Duodenal mucosa (tissue), 2 donors: ENCODE measurements around the gene ST8SIA1.

Experiments used
- H3K27ac ChIP-seq: one replicate; pipeline ENCODE4 v1.7.0; 2013; ENCODE audit warnings: low read depth, low read length
- H3K27me3 ChIP-seq, 2 donors: one replicate each; pipeline ENCODE4 v1.7.0; 2013; ENCODE audit warnings: low read length in 2 of 2, control low read depth in 1 of 2; ENCODE audit not compliant: insufficient read depth in 2 of 2, control insufficient read depth in 1 of 2
- H3K36me3 ChIP-seq, 2 donors: one replicate each; pipeline ENCODE4 v1.7.0; 2013; ENCODE audit warnings: low read length in 2 of 2, control low read depth in 1 of 2; ENCODE audit not compliant: insufficient read depth in 2 of 2, control insufficient read depth in 1 of 2
- H3K4me1 ChIP-seq, 2 donors: one replicate each; pipeline ENCODE4 v1.7.0; 2013; ENCODE audit warnings: low read length in 2 of 2, control low read depth in 1 of 2; ENCODE audit not compliant: insufficient read depth in 2 of 2, control insufficient read depth in 1 of 2
- H3K4me3 ChIP-seq, 2 donors: one replicate each; pipeline ENCODE4 v1.7.0; 2013; ENCODE audit warnings: low read length in 2 of 2, low read depth in 1 of 2
- H3K9ac ChIP-seq, 2 donors: one replicate each; pipeline ENCODE4 v1.7.0; 2013; ENCODE audit warnings: low read length in 2 of 2, low read depth in 1 of 2
- H3K9me3 ChIP-seq, 2 donors: one replicate each; pipeline ENCODE4 v1.7.0; 2013; ENCODE audit warnings: low read length in 2 of 2, control low read depth in 1 of 2; ENCODE audit not compliant: control insufficient read depth in 1 of 2

Gene ST8SIA1

DNA sequence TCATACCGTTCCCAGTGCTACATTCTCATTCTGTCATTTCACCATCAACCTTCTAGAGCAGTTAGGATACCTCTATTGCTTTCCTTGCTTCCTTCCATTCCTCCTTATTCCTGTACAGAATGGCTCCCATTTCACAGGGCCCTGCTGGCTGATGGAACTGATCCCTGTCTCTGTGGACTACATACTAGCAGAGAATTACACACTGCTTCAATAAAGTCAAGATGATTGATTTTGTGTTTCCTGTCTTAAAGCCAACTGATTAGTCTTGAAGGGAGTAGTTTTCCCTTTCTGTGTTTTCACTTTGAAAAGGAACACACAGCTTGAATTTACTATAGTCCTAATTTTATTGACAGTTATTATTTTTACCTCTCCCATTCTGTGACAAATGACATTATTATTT lies 130.1 kb downstream of the ST8SIA1 start:
- Histone ChIP-seq H3K9ac (no peak overlapping the region), H3K4me3 (no peak overlapping the region), H3K9me3 (no peaks in the 10 kb centered on the region), H3K27ac (no peak overlapping the region), H3K36me3 (no peaks in the 10 kb centered on the region), H3K4me1 (no peaks in the 10 kb centered on the region), H3K27me3 (no peaks in the 10 kb centered on the region)

DNA sequence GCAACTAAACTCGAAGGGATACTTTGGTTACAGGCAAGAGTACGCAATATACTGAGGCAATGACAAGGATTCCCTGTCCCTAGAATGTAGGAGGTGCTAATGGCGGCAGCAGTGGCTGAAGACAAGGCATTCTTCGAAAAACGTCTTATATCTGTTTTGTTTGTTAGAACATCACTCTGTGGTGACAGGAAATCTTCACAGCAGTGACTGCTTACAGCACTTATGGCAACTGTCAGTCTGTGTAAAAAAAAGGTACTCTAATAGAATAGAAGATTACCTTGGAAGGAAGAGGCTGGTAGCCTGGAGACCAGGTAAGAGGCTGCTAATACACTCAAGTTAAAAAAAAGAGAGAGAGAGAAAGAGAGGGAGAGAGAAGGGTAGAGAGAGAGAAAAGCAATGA lies 131.7 kb downstream of the ST8SIA1 start:
- no peak overlapping the region for H3K27ac ChIP-seq
- no peak overlapping the region for H3K4me3 ChIP-seq
- H3K9me3 ChIP-seq = no peaks in the 10 kb centered on the region
- H3K9ac ChIP-seq = no peak overlapping the region
- H3K36me3 ChIP-seq = no peaks in the 10 kb centered on the region
- H3K27me3 ChIP-seq = no peaks in the 10 kb centered on the region
- no peaks in the 10 kb centered on the region for H3K4me1 ChIP-seq

DNA sequence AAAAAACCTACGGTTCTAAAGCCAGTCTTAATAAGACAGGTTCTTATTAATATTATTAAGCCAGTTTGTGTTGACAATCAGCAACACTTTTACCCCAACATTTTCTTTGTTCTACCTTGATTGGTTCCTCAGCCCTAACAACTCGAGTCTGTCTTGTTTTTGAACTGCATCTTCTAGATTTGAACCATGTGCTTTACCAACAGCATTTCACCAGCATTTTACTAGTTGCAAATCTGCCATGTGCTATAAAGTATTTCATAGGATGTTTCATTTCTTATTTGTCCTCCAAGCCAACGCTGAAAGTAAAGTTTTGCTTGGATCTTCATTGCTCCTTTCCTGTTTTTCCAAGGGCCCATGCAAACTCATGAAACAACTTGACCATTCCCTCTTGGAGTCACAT lies 133.4 kb downstream of the ST8SIA1 start:
- Histone ChIP-seq H3K4me1 (no peaks in the 10 kb centered on the region), H3K27ac (no peak overlapping the region), H3K9ac (no peak overlapping the region), H3K4me3 (no peak overlapping the region), H3K36me3 (no peaks in the 10 kb centered on the region), H3K27me3 (no peaks in the 10 kb centered on the region), H3K9me3 (no peaks in the 10 kb centered on the region)

DNA sequence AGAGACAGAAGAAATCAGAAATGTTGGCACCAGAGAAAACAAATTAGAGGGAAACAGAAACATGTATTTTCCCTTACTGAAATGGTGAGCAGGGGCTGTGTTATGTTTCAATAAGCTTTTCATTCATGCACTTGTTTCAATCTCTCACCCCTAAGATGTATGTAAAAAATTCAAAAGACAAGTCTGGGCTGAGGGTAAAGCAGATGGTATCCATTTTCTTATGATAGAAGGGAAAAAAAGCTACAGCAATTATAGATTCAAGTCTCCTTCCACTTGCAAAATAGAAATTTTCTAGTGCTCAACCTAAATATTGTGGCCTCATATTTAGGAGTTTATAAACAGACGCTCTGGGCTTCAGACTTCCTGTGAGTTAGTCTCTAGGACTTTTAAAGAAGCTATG lies 138.3 kb downstream of the ST8SIA1 start:
- Histone ChIP-seq H3K36me3 (no peaks in the 10 kb centered on the region), H3K27me3 (no peaks in the 10 kb centered on the region), H3K27ac (no peak overlapping the region), H3K4me1 (no peaks in the 10 kb centered on the region), H3K9me3 (no peaks in the 10 kb centered on the region), H3K9ac (no peak overlapping the region), H3K4me3 (no peak overlapping the region)

DNA sequence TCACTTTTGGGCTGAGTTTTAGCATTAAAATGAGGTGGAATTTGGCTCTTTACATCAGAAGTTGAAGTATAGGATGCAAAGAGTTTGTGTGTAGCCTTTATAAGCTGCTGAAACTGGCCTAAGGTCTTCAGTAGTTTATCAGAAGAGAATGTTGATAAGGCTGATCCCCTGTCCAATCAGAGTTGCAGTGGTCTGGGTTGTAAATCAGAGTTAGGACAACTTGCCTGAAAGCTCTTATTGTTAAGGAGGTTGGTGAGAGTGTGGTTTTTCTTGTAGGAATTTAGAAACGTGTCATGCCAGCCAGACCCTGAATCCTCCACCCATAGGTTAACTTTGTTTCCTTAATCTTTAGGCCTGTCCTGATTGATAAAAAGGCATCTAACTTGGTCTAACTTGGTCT lies 143.5 kb downstream of the ST8SIA1 start:
- H3K9ac ChIP-seq = no peak overlapping the region
- no peak overlapping the region for H3K4me3 ChIP-seq
- H3K27ac ChIP-seq = no peak overlapping the region

DNA sequence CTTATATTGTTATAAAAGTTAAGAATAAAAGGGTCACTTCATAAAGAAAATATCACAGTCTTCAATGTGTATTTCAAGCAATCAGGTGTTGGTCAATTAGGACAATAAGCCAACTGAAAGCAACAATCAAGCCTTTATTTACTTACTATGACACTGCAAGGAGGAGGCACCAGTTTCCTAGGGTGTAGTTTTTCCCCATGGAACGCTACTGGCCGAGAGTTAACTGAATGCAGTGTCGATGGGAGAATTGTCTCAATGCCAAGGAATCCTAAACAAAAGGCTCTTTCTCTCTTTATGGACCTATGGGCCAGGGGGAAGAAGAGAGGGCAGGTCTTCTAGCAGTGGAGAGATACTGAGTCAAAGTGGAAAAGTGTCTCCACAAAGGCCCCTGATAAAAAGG lies 146.1 kb downstream of the ST8SIA1 start:
- H3K9ac ChIP-seq = no peak overlapping the region
- H3K4me3 ChIP-seq = no peak overlapping the region
- H3K27ac ChIP-seq = no peak overlapping the region
- no peaks in the 10 kb centered on the region for H3K4me1 ChIP-seq
- H3K9me3 ChIP-seq = no peaks in the 10 kb centered on the region
- no peaks in the 10 kb centered on the region for H3K27me3 ChIP-seq
- H3K36me3 ChIP-seq = no peaks in the 10 kb centered on the region

More for the DNA sequence above, 143.5 kb downstream of the ST8SIA1 start:
- Histone ChIP-seq H3K36me3 (no peaks in the 10 kb centered on the region), H3K27me3 (no peaks in the 10 kb centered on the region), H3K4me1 (no peaks in the 10 kb centered on the region), H3K9me3 (no peaks in the 10 kb centered on the region)

DNA sequence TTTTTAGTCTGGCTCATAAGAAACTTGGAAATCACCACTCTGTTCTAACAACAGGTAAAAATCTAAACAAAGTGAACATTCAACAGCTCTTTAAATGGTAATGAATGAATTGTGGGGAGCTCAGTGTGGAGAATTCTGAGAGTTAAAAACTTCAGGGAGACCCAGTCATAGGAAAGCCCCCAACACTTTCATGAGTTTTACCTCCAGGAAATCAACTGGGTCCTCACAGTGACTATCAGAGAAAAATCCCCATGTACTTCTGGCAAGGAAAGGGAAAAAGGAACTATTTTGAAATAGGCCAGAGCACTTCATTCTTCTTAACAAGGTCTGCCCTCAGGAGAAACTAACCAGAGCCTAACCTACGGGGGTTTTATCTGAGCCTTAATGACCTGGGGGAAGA lies 153.8 kb downstream of the ST8SIA1 start:
- H3K4me1 ChIP-seq = no peaks in the 10 kb centered on the region
- no peak overlapping the region for H3K27ac ChIP-seq
- no peak overlapping the region for H3K9ac ChIP-seq
- no peaks in the 10 kb centered on the region for H3K36me3 ChIP-seq
- no peaks in the 10 kb centered on the region for H3K9me3 ChIP-seq
- no peak overlapping the region for H3K4me3 ChIP-seq
- no peaks in the 10 kb centered on the region for H3K27me3 ChIP-seq

DNA sequence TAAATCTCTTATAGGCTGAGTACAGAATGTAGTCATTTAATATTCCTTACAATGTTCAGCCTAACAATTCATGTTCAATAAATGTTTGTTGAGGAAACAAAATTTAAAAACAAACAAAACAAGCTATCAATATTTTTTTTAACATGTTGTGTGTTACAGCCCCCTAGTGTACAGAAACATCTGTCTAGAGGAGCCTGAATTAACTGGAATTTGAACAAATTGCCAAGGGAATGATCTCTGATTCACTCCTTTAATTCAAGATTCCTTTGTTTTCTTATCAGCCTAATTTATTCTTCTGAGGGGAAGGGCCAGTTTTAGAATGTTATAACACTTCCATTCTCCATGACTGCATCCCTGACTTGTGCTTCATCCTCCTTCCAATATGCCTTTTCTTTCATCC lies 161.3 kb downstream of the ST8SIA1 start:
- no peak overlapping the region for H3K27ac ChIP-seq

DNA sequence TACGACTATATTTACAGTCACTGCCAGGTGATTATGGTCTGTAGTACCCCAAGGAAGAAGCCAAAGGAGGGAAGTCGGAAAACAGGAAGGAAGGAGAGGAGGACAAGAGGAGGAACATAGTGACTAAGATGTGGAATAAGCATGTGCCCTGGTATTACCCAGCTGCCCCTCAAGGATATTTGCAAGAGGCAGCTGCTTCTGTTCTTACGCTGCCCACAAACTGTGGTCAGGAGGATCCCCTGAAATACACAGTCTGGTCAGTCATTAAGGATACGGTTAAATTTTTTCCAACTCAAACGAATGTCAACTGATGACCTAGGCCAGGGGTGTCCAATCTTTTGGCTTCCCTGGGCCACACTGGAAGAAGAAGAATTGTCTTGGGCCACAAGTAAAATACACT lies 162.0 kb downstream of the ST8SIA1 start:
- Histone ChIP-seq H3K4me3 (no peak overlapping the region), H3K27ac (no peak overlapping the region), H3K9me3 (no peaks in the 10 kb centered on the region), H3K4me1 (no peaks in the 10 kb centered on the region), H3K9ac (no peak overlapping the region), H3K27me3 (no peaks in the 10 kb centered on the region), H3K36me3 (no peaks in the 10 kb centered on the region)

More for the DNA sequence above, 161.3 kb downstream of the ST8SIA1 start:
- no peak overlapping the region for H3K4me3 ChIP-seq
- no peaks in the 10 kb centered on the region for H3K27me3 ChIP-seq
- H3K4me1 ChIP-seq = no peaks in the 10 kb centered on the region
- no peaks in the 10 kb centered on the region for H3K36me3 ChIP-seq
- H3K9ac ChIP-seq = no peak overlapping the region
- H3K9me3 ChIP-seq = no peaks in the 10 kb centered on the region

DNA sequence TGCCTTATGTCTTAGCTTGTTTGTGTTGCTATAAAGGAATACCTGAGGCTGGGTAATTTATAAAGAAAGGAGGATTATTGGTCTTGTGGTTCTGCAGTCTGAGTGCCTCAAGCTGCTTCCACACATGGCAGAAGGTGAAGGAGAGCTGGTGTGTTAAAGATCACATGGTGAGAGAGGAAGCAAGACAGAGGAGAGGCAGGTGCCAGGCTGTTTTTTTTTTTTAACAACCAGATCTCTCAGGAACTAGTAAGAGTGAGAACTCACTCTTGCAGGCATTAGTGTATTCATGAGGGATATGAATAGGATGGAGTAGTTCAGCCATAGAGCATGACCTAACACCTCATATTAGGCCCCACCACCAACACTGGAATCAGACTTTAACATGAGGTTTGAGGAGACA lies 165.1 kb downstream of the ST8SIA1 start:
- no peak overlapping the region for H3K9ac ChIP-seq
- H3K27ac ChIP-seq = no peak overlapping the region
- no peaks in the 10 kb centered on the region for H3K36me3 ChIP-seq
- H3K9me3 ChIP-seq = no peaks in the 10 kb centered on the region
- no peak overlapping the region for H3K4me3 ChIP-seq
- no peaks in the 10 kb centered on the region for H3K4me1 ChIP-seq
- H3K27me3 ChIP-seq = no peaks in the 10 kb centered on the region

DNA sequence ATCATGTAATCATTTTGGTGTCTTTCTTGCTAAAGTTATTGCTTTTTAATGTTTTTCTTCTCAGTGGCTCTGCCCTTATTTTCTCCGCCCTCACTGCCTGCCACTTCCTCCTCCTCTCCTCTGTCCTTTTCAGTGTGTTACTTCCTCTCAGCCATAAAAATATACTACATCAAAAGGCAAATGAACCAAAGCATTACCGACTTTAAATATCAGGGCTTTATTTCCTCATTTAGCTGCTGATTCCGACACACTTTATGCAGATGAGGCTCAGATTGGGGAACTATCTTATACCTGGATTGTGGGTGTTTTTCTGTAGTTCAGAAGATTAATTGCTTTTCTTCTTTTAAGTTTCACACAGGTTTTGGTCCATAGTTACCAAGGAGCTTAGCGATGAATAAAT lies 170.4 kb downstream of the ST8SIA1 start:
- H3K9ac ChIP-seq = no peak overlapping the region
- no peaks in the 10 kb centered on the region for H3K9me3 ChIP-seq
- no peaks in the 10 kb centered on the region for H3K4me1 ChIP-seq
- no peaks in the 10 kb centered on the region for H3K27me3 ChIP-seq
- H3K4me3 ChIP-seq = no peak overlapping the region
- no peaks in the 10 kb centered on the region for H3K36me3 ChIP-seq
- H3K27ac ChIP-seq = no peak overlapping the region
